SK-MEL-5 (cell line): ENCODE results near the gene SERPINB13. TPM values are rescaled to one million over a fixed set of nuclear protein-coding genes. Genes with fewer than 3 reads are reported as not detected.

Source experiments
- DNase-seq: peaks from one replicate; pipeline ENCODE4 v3.0.0-alpha.2; 2016; ENCODE audit warnings: low read depth, low spot score
- in situ Hi-C: cut with HindIII; loops from 2 replicates; pipeline ENCODE4 v1.10.0; 2016; ENCODE audit warnings: low sequenced_read_pairs, high pct_unique_total_duplicates, low pct_unique_long_range_greater_than_20kb
- polyA plus RNA-seq, 2 experiments: library from polyadenylated mRNA; depleted of rRNA; stranded (reverse); fragments of >200 nt; gene quantifications; 2 replicates each; pipeline ENCODE4 v1.2.3, GENCODE V29; 2015
- total RNA-seq: library from RNA; depleted of rRNA; stranded (reverse); fragments of >200 nt; shearing (Covaris generic); gene quantifications from 2 replicates; pipeline ENCODE4 v1.2.3, GENCODE V29; 2014; rRNA removed

Gene SERPINB13
- total RNA-seq: not detected in 2 replicates
- polyA plus RNA-seq (2015; cell fraction: cytosol; rRNA removed): not detected in 2 replicates
- not detected in 2 replicates for polyA plus RNA-seq (2015; cell fraction: nucleus; rRNA removed)

GRCh38 chr18:63586966-63587365 is at the start of gene SERPINB13:
TSS of gene SERPINB13 (plus strand) at chr18:63587343. CDS start at chr18:63588668, 1,325 bp downstream.
- in situ Hi-C loops: no loop called here
- DNase-seq: no peak

DNA sequence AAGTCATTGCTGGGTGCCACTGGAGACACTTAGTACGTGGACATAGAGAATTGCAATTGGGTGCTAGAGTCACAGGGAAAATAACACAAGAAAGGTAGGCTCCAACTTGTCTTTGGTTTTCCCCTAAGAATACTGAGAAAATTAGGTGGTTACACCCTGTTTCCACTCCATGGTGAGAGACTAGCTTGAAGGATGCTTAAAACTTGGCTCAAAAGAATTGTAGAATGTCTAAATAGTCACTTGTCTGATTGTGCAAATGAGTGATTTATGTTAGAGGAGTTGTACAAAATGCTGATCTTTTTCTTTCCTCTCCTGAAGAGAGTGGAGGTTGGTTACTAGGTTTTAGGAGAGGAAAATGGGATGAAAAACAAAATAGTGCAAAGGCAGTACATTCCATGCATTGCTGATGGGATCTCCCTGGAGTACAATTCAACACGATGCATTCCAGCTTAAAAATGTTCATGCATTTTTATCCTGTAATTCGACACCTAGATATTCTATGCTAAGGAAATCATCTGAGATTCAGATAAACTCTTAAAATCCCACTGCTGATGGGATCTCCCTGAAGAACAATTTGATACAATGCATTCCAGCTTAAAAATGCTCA is 47.1 kb upstream of the SERPINB13 start:
- in situ Hi-C loops: no loop called here
- DNase-seq: no peak

- in situ Hi-C loops: no loop called here
- DNase-seq: no peak
Observed at GRCh38 chr18:63542069-63542468, 45.1 kb upstream of the SERPINB13 start, which contains the start of gene SERPINB12. TSS of gene SERPINB12 (plus strand) at chr18:63542369. CDS start at chr18:63556160, 13,791 bp downstream.

GRCh38 chr18:63544017-63544416 is 43.1 kb upstream of the SERPINB13 start:
- in situ Hi-C loops: no loop called here
- DNase-seq: no peak

DNA sequence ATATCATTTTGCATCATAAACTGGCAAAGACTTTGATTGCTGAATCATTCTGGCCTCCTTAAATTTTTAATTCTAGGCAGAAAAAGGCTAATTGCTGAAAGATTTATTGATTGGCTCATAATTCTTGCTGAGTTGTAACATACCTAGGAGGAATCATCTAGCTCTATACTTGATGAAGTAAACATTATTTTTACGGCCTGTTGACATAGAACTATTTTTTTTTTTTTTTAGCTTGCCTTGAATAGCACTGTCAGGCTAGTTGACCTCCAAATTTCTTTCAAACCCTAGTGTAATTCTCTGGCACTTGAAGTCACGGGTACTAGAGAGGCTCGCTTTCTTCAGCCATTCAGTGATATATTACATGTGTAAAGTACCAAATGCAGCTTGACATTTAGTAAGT is 42.1 kb upstream of the SERPINB13 start:
- no peak for DNase-seq
- in situ Hi-C loops: no loop called here

- in situ Hi-C loops: no loop called here
- DNase-seq: peak; percentile 13
Observed at GRCh38 chr18:63550068-63550467, 37.1 kb upstream of the SERPINB13 start.

GRCh38 chr18:63551769-63552168 is 35.4 kb upstream of the SERPINB13 start:
- no peak for DNase-seq
- in situ Hi-C loops: no loop called here

GRCh38 chr18:63552581-63552980 is 34.6 kb upstream of the SERPINB13 start:
- no peak for DNase-seq
- in situ Hi-C loops: no loop called here

GRCh38 chr18:63553081-63553480 is 34.1 kb upstream of the SERPINB13 start:
- peak; percentile 38 for DNase-seq
- in situ Hi-C loops: no loop called here

- in situ Hi-C loops: no loop called here
Observed at GRCh38 chr18:63559567-63560491, 27.3 kb upstream of the SERPINB13 start.

DNA sequence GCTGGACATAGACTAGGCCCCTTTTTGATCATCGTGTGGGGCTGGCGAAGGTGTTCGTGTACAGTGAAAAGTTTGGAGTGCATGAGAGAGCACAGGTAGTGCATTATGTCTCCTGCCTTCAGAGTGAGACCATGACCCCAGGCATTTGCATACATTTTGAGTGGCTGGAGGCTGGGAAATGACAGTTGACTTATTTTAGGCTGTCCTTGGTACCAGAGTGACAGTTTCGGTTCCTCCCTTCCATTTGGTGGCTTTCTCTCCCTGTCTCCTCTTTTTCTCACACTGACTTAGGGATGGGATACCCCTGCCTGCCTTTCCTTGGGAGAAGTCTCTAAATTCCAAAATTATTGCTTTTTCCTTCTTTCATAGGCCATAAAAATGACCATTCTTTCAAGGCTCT is 24.9 kb upstream of the SERPINB13 start:
- in situ Hi-C loops: no loop called here
- no peak for DNase-seq

More at GRCh38 chr18:63559567-63560491, 27.3 kb upstream of the SERPINB13 start:
- no peak for DNase-seq

GRCh38 chr18:63564021-63564420 is 23.1 kb upstream of the SERPINB13 start:
- in situ Hi-C loops: no loop called here
- DNase-seq: no peak

- no peak for DNase-seq
- in situ Hi-C loops: no loop called here
Observed at GRCh38 chr18:63564561-63564960, 22.6 kb upstream of the SERPINB13 start.

GRCh38 chr18:63567276-63567675 is 19.9 kb upstream of the SERPINB13 start:
- in situ Hi-C loops: no loop called here
- DNase-seq: no peak

DNA sequence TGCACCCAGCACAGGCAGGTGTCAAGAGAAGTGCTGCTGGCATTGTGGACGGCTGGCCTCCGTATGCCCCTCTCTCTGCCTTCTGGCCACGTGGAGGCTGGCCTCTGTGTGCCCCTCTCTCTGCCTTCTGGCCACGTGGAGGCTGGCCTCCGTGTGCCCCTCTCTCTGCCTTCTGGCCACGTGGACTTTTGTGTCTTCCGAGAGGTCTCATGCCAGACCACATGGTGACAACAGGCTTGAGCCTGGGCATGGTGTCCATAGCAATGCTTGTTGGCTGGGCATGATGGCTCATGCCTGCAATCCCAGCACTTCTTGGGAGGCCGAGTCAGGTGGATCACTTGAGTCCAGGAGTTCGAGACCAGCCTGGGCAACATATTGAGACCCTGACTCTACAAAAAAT is 19.3 kb upstream of the SERPINB13 start:
- in situ Hi-C loops: no loop called here
- no peak for DNase-seq

- DNase-seq: no peak
Observed at GRCh38 chr18:63570721-63571120, 16.4 kb upstream of the SERPINB13 start.

GRCh38 chr18:63575681-63576080 is 11.5 kb upstream of the SERPINB13 start:
- DNase-seq: no peak
- in situ Hi-C loops: no loop called here

More at GRCh38 chr18:63570721-63571120, 16.4 kb upstream of the SERPINB13 start:
- in situ Hi-C loops: no loop called here

DNA sequence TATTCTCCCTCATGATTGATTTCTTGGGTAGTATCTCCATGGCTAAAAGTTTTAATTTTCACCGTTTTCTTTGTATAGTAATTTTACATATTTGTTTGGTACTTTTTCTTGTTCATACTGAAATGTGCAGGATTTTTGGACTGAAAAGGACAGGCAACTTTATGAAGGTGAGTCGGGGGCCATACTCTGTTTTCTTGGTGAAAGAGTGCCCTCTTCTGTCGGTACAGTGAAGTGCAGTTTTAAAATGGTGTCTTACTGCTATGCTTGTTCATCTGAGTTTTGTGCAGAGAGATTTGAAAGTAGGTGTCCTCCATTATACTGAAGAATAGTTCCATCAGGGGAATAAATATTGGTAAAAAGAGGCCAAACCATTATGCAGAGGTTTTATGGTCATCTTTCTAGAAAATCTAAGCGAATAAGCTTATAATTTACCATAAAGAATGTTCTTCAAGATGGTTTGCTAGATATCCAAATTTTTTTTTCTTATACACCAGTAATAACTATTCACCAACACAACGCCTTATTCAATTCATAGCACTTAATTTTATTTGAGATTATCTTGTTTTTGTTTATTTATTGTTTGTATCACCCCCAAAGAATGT is 8.7 kb upstream of the SERPINB13 start:
- in situ Hi-C loops: no loop called here
- peak; percentile 60 for DNase-seq
